Thyroid gland (tissue), 4 donors: ENCODE results near the gene XYLT2.

Experiments
- CTCF ChIP-seq, 6 experiments: fragments of 200-600 bp in 3 of 6; fragments of 450-650 bp in 3 of 6; sonication (generic) in 3 of 6; IDR thresholded peaks; one replicate each; pipeline ENCODE4 v1.5.1; 2016 to 2019; ENCODE audit warnings: antibody characterized with exemption in 6 of 6, mild to moderate bottlenecking in 2 of 6, inconsistent platforms in 1 of 6, moderate library complexity in 1 of 6
- POLR2A ChIP-seq, 2 donors: fragments of 450-650 bp; IDR thresholded peaks; one replicate each; pipeline ENCODE4 v1.6.1; 2017; ENCODE audit warnings: antibody characterized with exemption in 2 of 2, mild to moderate bottlenecking in 2 of 2, moderate library complexity in 1 of 2

- no peak for TF ChIP-seq CTCF (IDR thresholded peaks at IDR 0.05)
- no peak for TF ChIP-seq POLR2A (IDR thresholded peaks at IDR 0.05)
Observed at GRCh38 chr17:50364715-50365114, 18.8 kb downstream of the XYLT2 start.
